HG02798 (cell line): ENCODE data around the gene CPEB4.

Experiments
- ATAC-seq: cut with Tn5 transposase; IDR thresholded peaks from one replicate; pipeline ENCODE4 v1.9.1; 2021; ENCODE audit warnings: mild to moderate bottlenecking; ENCODE audit not compliant: unreplicated experiment, poor library complexity

Gene CPEB4

DNA sequence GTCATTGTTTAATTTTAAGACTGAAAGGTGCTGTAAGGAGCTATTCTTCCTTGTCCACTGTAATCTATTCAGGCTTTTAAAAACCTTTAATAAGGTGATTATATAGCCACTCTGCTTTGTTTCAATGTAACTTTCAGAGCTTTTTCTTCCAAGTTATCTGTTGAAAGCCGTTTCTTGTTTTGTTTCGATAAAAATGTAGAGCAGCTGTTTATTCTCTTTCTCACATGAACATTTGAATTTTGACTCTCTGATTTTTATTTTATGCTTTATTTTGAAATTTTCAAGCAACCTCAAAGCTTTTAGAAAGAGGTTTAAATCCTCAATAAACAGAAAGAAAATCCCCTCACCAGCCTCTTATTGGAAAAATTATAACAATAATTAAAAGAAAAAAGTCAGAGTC, 47.2 kb downstream of the CPEB4 start:
- no peak for ATAC-seq

DNA sequence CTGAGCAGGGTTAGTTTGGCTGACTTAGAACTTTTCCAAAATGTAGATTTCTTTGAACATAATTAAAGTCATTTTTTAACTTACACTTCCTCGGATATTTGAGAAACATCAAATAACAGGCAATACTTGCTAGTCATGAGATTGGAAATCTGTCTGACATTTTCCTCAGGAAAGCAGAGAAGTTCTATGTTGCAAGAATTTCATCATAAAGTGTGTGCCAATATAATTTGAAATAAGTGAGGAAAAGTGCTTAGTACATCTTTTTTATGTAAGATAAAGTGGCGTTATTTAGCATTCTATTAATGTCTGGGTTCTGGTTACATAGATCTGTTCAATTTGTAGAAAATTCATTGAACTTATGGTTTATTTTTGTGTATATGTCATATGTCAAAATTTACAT, 52.1 kb downstream of the CPEB4 start:
- ATAC-seq: no peak

DNA sequence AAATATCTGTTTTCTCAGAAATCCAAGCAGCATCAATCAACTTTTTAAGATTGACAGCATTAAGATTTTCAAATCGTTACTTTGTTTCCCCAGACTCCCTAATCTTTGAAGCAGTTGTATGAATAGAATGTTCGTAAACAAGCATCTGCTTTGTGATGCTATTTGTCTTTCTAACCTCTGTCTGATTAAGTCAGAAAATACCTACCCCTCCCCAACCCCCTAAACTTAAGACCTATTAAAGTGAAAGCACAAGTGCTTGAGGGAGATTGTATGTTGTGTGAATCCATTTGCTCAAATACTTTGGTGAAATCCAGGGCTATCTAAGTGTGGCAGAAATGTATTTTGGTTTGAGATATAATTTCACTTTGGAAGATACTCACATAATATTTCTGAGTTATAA, 53.0 kb downstream of the CPEB4 start:
- ATAC-seq: no peak

DNA sequence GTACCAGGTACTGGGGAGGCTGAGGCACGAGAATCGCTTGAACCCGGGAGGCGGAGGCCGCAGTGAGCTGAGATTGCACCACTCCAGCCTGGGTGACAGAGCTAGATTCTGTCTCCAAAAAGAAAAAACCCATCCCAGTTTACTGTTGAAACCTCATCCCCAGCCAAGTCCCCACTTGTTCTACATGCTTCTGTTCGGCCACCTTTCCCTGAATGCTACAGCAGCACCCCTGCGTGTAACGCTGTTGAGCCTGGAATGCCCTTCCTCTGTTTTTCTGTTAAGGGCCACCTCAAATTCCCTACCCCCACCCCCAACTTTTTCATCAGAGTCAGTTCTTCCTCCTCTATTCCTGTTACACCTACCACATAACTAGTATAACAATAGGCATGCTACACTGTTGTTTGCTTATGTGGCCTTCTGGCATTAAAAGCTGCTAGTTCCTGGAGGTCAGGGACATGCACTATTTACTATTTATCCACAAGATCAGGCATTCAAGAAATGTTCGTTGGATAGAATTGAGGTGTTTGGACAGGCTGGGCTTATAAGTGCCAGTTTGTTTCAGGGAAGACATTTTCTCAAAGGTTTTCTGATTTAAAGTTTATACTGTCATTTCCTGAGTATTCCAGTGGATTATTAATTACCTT, 53.7 kb downstream of the CPEB4 start:
- ATAC-seq: no peak

DNA sequence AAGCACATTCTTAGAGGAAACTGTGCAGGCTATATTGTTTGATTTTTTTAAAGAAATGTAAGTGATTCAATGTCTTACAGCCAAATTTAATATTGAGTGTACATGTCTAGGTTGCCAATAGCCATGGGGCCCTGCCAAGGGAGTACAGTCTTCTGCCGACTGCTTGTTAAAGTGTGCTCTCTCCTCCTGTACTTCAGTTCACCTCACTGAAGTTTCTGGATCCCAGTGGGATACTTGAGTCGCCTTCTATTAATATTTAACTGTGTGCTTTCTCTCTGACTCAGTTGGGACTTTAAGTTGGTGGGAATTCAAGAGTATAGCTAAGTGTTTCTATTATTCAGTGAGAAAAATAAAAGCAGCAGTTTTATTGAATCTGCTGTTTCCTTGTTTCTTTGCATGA, 56.4 kb downstream of the CPEB4 start:
- no peak for ATAC-seq

DNA sequence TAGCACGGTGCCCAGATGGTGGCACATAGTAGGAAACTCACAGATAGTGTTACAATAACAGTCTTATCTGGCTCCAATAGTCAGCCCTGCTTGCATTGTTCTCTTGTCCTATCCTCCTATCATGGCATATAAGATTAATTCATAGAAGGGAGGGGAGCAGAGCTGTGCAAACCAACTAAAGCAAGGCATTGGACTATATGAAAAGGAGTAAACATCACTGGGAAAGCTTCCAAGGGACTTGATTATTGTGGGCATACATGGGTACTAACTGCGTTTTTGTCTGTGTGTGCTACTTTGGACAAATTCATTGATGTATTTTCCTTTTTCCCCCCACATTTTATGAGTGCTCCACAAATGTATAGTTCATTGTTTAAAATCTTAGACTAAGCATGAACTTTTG, 57.0 kb downstream of the CPEB4 start:
- ATAC-seq: no peak

DNA sequence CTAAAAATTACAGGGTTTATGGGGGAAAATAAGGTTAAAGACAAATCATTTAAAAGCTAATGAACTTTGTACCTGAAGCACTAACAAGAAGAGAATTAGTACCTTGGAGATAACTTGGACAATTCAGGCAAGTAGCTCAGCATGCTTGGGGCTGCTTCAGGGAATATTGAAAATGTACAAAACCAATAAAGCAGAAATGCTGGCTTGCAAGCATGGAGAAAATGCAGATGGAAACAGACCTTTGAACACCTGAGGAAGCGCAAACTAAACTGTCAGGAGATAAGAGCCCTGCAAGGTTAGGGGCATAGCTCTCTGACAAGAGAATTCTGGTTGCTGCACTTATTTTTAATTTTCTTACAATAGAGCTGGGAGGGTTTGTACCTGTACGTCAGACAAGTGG, 58.2 kb downstream of the CPEB4 start:
- no peak for ATAC-seq

DNA sequence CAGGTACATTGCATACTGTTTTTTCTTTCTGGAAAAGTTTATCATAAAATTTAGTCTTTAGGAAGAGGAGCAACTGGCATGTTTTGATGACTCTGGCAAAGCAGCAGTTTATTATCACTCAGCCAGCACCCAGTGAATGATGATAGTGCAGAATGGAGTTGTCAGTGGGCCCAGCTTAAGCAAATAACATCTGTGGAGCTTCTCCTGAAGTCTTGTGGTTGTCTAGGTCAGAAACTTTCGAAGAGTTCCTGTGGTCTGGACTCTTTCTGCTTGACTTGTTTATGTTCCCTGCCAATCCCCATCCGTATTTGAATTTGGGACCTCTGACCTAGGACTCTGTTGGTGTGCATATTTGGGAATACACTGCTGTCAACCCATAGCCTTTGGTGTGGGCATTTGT, 62.7 kb downstream of the CPEB4 start:
- ATAC-seq: no peak

DNA sequence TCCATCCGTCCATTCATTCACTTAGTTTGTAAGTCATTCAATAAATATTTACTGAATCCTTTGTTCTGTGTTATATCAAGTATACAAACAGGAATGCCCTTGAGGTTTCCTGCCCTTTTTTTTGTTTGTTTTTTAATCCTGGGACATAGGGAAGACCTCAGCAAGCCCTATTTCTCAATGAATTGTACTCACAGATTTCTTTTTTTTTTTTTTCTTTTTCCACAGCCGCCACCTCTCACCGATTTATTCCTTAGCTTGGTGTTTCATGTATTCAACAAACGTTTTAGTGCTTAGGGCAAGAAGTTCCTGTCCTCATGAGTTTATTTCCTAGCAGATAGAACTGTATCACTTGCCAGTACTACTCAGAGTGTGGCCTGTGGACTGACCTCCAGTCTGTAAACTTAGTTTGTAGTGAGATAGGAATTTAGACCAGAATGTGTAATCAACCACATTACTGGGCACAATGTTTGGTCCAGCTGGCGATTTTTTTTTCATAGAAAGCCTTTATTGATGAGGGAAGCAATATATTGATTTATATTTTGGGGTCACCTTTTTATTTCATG, 65.5 kb downstream of the CPEB4 start:
- ATAC-seq: no peak

DNA sequence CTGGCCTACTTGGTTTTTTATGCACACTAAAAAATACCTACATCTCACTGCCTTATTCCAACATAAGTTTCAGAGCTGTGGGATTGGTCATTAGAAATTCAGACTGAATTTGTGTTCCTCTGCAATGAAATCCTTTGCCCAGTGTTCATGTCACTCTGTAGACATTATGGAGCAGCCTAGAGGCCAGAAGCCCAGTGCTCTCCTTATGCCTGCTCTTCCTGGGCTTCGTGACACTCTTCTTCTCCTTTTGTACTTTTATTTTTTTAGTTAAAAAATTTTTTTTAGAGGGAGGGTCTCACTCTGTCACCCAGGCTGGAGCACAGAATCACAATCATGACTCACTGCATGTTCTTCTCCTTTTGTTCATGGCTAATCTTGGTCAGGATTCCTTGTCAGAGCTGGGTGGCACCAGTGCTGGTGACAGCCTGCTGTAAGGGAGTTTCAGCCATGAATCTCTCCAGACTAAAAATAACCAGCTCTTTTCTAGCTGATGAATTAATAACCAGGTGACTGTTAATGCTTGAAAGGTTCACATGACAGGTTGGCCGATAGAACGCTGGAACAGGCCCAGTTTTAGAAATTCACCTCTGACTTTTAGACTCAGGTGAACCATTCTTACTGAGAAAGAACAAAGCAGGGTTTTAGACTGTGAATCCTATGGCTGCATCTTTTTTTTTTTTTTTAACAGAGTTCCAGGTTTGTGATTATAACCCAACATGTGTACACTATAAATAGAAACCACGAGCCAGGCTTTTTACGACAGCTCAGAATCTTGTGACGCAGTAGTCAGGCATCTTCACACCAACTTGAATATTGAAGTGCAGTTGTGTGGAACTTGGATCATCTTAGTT, 66.7 kb downstream of the CPEB4 start:
- ATAC-seq: no peak

DNA sequence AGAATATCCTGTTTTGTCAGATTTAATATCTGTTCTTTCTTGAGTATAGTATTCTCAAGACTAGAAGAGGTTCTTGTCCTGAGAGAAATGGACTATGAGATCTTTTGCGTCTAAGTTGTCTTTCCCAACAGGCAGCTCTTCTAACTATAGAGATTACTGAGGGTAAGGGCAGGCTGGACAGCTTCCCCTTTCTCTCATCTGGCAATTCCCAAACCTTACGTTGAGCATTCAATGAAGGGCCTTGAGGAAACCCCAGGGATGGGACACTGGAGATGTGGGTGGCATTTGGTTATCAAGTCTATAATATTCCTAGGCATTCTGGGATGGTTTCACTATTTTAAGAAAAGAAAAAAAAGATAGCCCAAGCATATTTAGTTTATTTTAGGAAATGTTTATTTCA, 72.8 kb downstream of the CPEB4 start:
- ATAC-seq: no peak

DNA sequence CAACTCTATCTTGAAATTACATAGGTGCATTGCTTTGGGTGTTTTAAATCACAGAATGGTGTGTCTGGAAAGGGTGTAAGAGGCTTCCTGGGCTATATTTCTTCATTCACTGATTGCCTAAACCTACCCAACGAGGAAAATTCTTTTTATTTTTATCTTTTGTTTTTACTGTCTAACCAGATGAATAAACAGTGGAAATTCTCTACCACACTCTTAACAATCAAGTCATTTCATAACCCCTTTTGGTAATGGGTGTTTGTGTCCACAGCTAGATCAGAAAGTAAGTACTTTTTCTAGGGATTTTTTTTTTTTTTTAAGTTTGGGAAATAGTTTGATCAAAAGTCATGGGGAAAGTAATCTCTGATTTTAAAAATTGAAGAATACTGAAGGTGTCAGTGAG, 73.3 kb downstream of the CPEB4 start:
- ATAC-seq: no peak

DNA sequence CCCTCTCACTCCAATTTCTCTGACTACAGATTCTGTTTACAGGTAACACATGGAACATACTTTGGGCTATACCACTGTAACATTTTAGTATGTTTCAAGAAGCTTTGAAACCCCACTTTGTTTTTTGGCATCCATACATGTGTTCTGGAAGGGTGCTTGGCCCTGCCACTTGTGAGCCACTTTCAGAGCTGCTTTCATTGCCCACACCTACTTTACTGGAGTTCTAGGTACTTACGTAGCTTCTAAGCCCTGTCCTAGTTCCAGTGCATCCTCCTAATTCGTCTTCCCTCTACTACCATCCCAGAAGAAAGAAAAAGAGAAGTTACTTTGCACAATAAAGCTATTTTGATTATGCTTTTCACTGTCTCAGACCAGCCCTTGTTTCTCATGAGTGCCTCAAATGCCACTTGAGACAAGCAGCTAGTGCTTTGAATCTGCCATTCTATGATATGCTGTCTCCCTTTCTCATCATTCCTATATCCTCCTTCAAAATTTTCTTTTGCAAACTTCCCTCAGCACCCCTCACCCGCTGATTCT, 74.4 kb downstream of the CPEB4 start:
- no peak for ATAC-seq

DNA sequence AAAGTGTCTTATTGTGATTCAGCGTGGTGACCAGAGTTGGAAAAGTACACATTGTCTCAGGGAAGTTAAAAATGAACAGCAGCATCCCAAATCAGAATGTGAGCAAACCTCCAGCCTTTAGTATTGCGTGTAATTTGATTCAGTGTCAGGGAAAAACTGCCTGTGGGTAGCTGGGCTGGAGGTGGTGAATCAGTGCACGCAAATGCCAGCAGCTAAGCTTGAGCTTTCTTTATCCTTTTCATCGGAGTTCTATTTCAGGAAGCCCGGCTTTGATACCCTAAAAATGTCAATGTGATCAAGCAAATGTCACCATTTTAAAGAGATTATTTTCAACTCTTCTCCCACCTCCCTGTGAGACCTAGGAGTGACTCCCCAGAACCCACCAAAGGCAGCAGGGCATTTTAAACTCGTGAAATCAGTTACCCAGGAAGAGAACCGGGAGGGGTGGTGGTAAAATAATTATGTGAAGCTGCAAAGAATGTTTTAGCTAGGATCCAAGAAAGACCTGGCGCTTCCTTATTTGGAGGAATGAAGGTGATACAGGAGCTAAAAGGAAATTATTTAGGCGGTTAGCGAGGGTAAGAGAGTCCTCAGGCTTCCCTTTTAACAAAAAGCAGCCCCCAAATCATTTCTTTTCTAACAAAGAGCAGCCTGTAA, 75.2 kb downstream of the CPEB4 start:
- ATAC-seq: no peak

DNA sequence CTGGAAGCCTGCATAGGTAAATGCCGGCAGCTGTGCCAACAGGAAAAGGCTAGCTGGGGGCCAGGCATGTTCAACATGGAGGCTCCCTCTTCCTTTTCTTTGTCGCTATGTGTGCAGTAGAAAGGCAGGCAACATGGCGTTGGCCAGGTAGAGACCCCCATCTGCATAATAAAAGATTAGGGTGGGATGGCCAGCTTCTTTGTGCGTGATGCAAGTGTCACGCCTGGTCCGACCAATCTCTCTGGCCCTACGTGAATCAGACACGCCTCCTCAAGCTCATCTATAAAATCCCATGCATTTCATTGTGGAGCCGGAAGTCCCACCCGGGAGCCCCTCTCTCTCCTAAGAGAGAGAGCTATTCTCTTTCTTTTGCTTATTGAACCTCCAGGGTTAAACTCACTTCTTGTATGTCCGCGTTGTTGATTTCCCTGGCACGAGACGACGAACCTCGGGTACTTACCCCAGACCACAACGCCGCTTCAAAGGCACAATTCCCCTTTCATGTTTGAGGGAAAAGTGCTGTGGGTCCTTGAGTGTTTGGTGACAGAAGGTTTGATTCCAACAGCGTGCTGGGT, 75.8 kb downstream of the CPEB4 start:
- ATAC-seq: no peak

DNA sequence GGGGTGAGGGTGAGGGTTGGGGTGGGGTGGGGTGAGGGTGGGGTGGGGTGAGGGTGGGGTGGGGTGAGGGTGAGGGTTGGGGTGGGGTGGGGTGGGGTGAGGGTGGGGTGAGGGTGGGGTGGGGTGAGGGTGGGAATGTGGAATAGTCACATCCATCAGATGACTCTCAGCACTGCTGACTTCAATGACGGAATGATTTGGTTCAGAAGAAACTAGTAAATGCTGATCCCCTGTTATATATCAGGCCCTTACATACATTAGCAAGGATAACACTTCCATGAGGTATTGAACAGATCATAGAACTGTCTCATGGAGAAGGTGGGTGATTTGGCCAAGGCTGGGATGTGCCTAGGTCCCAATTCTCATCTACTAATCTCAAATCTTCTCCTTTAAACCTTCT, 76.4 kb downstream of the CPEB4 start:
- ATAC-seq: no peak

DNA sequence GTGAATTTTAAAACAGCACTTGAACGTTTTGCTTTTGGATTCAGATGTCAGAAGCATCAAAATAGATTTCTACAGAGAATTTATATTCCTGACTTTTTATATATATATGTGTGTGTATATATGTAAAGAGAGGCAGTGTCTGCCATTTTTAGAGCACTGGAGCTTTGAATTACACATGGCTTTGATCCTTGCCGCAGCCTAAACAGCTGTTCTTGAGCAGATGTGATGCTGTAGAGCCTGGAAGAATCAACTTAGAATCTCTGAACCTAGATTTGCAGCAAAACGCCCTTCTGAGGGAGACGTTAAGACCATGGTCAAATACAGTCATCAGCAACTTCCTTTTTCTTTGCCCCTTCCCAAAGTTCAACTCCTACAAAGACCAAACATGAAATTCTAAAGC, 79.1 kb downstream of the CPEB4 start:
- no peak for ATAC-seq

DNA sequence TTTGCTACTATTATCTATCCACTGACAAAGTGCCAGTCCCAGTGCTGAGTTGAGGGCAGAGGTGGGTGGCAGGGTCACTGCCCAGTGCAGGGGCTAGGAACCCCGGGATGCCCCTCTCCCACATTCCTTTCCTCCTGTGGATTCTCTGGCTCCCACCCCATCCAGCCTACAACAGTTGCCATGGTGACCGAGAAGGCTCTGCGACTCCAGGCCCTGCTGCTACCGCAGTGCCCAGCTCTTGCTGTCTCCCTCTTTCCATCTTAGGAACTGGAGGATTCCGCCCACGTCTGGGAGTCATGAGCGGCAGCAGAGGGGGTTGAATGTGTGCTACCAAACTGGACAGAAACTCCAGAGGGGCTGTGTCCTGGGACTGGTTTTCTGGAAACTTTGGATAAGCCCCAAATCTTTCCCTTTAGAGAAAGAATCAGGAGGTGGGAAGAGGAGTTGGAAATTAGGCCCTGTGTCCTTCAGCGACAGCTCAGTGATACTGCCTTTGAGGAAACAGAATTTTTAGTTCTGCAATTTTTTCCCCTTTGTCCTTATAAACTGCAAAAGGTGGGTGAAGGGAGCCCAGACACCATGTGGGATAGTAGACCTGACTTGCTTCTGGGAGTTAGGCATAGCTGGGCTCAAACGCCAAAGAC, 80.1 kb downstream of the CPEB4 start:
- no peak for ATAC-seq

DNA sequence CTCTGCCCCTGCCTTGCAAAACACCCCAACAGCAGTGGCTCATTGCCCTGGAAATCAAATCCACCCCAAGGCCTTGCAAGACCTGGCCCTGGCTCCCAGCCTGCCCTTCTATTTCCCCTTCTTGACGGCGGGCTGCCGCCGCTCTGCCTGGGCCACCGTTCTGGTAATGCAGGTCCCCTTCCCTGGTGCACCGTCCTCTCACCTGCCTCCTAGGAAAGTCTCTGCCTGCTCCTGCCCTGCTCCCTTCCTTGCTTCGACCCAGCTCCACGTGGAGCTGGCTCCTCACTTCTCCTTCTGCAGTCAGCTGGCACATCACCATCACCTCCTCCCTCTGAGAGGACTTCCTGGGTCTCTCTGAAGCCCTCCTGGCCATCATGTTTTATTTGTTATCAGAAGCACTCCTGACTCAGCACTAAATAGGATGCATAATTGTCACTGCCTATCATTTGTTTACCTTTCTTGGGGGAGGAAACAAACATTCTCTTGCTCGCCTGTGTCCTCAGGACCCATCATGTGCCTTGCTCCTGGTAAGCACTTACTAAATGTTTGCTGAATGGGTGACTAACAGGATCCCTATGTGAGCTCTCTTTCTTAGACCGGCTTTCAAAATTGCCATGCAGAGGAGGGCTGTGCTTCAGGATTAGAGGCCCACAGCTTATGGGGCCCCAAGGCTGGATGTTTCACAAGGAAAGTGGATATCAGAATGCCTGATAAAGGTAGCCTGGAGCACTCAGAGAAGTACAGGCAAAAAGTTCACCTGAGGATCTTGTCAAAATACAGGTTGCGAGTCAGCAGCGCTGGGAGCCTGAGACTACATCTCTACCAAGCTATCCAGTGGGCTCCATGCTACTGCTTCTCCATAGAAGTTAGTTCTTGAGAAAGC, 81.3 kb downstream of the CPEB4 start:
- ATAC-seq: no peak
